ENCODE measurements around the gene ACSL1. TPM values are rescaled to one million over a fixed set of nuclear protein-coding genes. Genes with fewer than 3 reads are reported as not detected.

ACSL1 gene
- total and polyA plus RNA-seq, 2 experiments from 2014 or later, result 15.4 to 16.8 TPM

- DNase-seq, result no peak
- Histone ChIP-seq H3K9me3 (ENCODE audit: low read depth) (no peaks in the 10 kb centered on the region), H3K79me2 (ENCODE audit: insufficient read depth) (no peaks in the 10 kb centered on the region), H3K36me3 (ENCODE audit: low read depth) (peaks cover 11% of the 10 kb centered on the region; the same call in 1 of the 2 replicates), H3K4me1 (ENCODE audit: insufficient read depth) (0 out of 2 replicates have a peak, but pooled peaks cover 6% of the 10 kb centered on the region), H3K4me2 (ENCODE audit: unreplicated experiment) (no peak overlapping the region), H3F3A (ENCODE audit: insufficient read depth) (peaks cover 7% of the 10 kb centered on the region; the same call in 1 of the 2 replicates), H3K4me3 (no peak overlapping the region), H3K27me3 (replicated peaks; ENCODE audit: insufficient read depth) (no peaks in the 10 kb centered on the region), H3K9ac (no peak overlapping the region), H3K27ac (no peak overlapping the region), H2AFZ (no peak overlapping the region), H4K20me1 (ENCODE audit: insufficient read depth) (no peaks in the 10 kb centered on the region), H3K9me2 (ENCODE audit: insufficient read depth) (no peaks in the 10 kb centered on the region)
- 88 to 91% methylated on average over 19 to 21 of the region's 21 CpGs for WGBS, 2 experiments (ENCODE audit: low coverage in 1 of 2, low lambda C conversion rate in 2 of 2, missing lambda C conversion rate in 2 of 2)
- no peak for TF ChIP-seq EZH2phosphoT487 (IDR thresholded peaks at IDR 0.05; ENCODE audit: insufficient read depth, low read depth)
- TF ChIP-seq EZH2 (IDR thresholded peaks at IDR 0.05; ENCODE audit: insufficient read depth, poor library complexity, severe bottlenecking), result no peak
- in situ Hi-C loops (cut with MboI), result no loop called here
Measured at GRCh38 chr4:184765473-184766340, 60.1 kb downstream of the ACSL1 start.

- Histone ChIP-seq H3K4me2 (ENCODE audit: unreplicated experiment) (no peak overlapping the region), H3K9ac (no peak overlapping the region), H3K27ac (no peak overlapping the region), H3K9me2 (ENCODE audit: insufficient read depth) (no peaks in the 10 kb centered on the region), H3K27me3 (replicated peaks; ENCODE audit: insufficient read depth) (no peaks in the 10 kb centered on the region), H3K9me3 (ENCODE audit: low read depth) (no peaks in the 10 kb centered on the region), H3K4me1 (ENCODE audit: insufficient read depth) (0 out of 2 replicates have a peak, but pooled peaks cover 6% of the 10 kb centered on the region), H4K20me1 (ENCODE audit: insufficient read depth) (no peaks in the 10 kb centered on the region), H3K4me3 (no peak overlapping the region), H3K79me2 (ENCODE audit: insufficient read depth) (no peaks in the 10 kb centered on the region), H3F3A (ENCODE audit: insufficient read depth) (peaks cover 7% of the 10 kb centered on the region; the same call in 1 of the 2 replicates), H2AFZ (no peak overlapping the region), H3K36me3 (ENCODE audit: low read depth) (peaks cover 9% of the 10 kb centered on the region; the same call in 1 of the 2 replicates)
- in situ Hi-C loops (cut with MboI), result no loop called here
- DNase-seq, result no peak
- TF ChIP-seq EZH2phosphoT487 (IDR thresholded peaks at IDR 0.05; ENCODE audit: insufficient read depth, low read depth) (no peak), EZH2 (IDR thresholded peaks at IDR 0.05; ENCODE audit: insufficient read depth, poor library complexity, severe bottlenecking) (no peak)
- 97 to 99% methylated on average over 4 of the region's 4 CpGs for WGBS, 2 experiments (ENCODE audit: low coverage in 1 of 2, low lambda C conversion rate in 2 of 2, missing lambda C conversion rate in 2 of 2)
Measured at GRCh38 chr4:184764601-184765000, 61.2 kb downstream of the ACSL1 start.

GRCh38 chr4:184763150-184763780 lies 62.5 kb downstream of the ACSL1 start:
- peaks cover 6% of the 10 kb centered on the region; the same call in 1 of the 2 replicates for H3K36me3 ChIP-seq (ENCODE audit: low read depth)

GRCh38 chr4:184762100-184762499 lies 63.7 kb downstream of the ACSL1 start:
- in situ Hi-C loops (cut with MboI), result no loop called here
- H3K36me3 ChIP-seq (ENCODE audit: low read depth), result 0 out of 2 replicates have a peak, but pooled peaks cover 4% of the 10 kb centered on the region
- DNase-seq, result no peak
- H4K20me1 ChIP-seq (ENCODE audit: insufficient read depth), result no peaks in the 10 kb centered on the region
- TF ChIP-seq EZH2phosphoT487 (IDR thresholded peaks at IDR 0.05; ENCODE audit: insufficient read depth, low read depth) (no peak), EZH2 (IDR thresholded peaks at IDR 0.05; ENCODE audit: insufficient read depth, poor library complexity, severe bottlenecking) (no peak)
- H2AFZ ChIP-seq, result no peak overlapping the region
- WGBS, 2 experiments (ENCODE audit: low coverage in 1 of 2, low lambda C conversion rate in 2 of 2, missing lambda C conversion rate in 2 of 2), result 90 to 94% methylated on average over 5 of the region's 5 CpGs
- no peaks in the 10 kb centered on the region for H3K9me3 ChIP-seq (ENCODE audit: low read depth)
- no peak overlapping the region for H3K9ac ChIP-seq
- no peaks in the 10 kb centered on the region for H3K9me2 ChIP-seq (ENCODE audit: insufficient read depth)
- no peak overlapping the region for H3K4me2 ChIP-seq (ENCODE audit: unreplicated experiment)
- H3K27me3 ChIP-seq (replicated peaks; ENCODE audit: insufficient read depth), result no peaks in the 10 kb centered on the region
- H3F3A ChIP-seq (ENCODE audit: insufficient read depth), result peaks cover 7% of the 10 kb centered on the region; the same call in 1 of the 2 replicates
- H3K4me3 ChIP-seq, result no peak overlapping the region
- 0 out of 2 replicates have a peak, but pooled peaks cover 6% of the 10 kb centered on the region for H3K4me1 ChIP-seq (ENCODE audit: insufficient read depth)
- H3K79me2 ChIP-seq (ENCODE audit: insufficient read depth), result no peaks in the 10 kb centered on the region
- no peak overlapping the region for H3K27ac ChIP-seq

More at GRCh38 chr4:184763150-184763780, 62.5 kb downstream of the ACSL1 start:
- no peaks in the 10 kb centered on the region for H3K27me3 ChIP-seq (replicated peaks; ENCODE audit: insufficient read depth)
- peaks cover 7% of the 10 kb centered on the region; the same call in 1 of the 2 replicates for H3F3A ChIP-seq (ENCODE audit: insufficient read depth)
- peak; percentile 29 for DNase-seq
- in situ Hi-C loops (cut with MboI), result no loop called here
- H2AFZ ChIP-seq, result no peak overlapping the region
- WGBS, 2 experiments (ENCODE audit: low coverage in 1 of 2, low lambda C conversion rate in 2 of 2, missing lambda C conversion rate in 2 of 2), result 60 to 62% methylated on average over 14 of the region's 14 CpGs
- no peak overlapping the region for H3K4me2 ChIP-seq (ENCODE audit: unreplicated experiment)
- 0 out of 2 replicates have a peak, but pooled peaks cover 6% of the 10 kb centered on the region for H3K4me1 ChIP-seq (ENCODE audit: insufficient read depth)
- no peak overlapping the region for H3K4me3 ChIP-seq
- H3K79me2 ChIP-seq (ENCODE audit: insufficient read depth), result no peaks in the 10 kb centered on the region
- TF ChIP-seq EZH2phosphoT487 (IDR thresholded peaks at IDR 0.05; ENCODE audit: insufficient read depth, low read depth) (no peak), EZH2 (IDR thresholded peaks at IDR 0.05; ENCODE audit: insufficient read depth, poor library complexity, severe bottlenecking) (no peak)
- H3K27ac ChIP-seq, result no peak overlapping the region
- H4K20me1 ChIP-seq (ENCODE audit: insufficient read depth), result no peaks in the 10 kb centered on the region
- H3K9ac ChIP-seq, result no peak overlapping the region
- H3K9me3 ChIP-seq (ENCODE audit: low read depth), result no peaks in the 10 kb centered on the region
- H3K9me2 ChIP-seq (ENCODE audit: insufficient read depth), result no peaks in the 10 kb centered on the region
